Natural killer cell (primary cell): Measurements from ENCODE around the gene PHYH. TPM values are rescaled to one million over a fixed set of nuclear protein-coding genes. Genes with fewer than 3 reads are reported as not detected.
A peak's percentile ranks its signal among the peaks of the same experiment; 100 is the strongest.

Experiments
- ATAC-seq, 3 donors: fragments of 150-1000 bp in 2 of 3; fragments of 200-7000 bp in 1 of 3; cut with Tn5 transposase; 1 replicate in 1 of 3; 2 replicates in 2 of 3; pipeline ENCODE4 v1.10.0; 2021; ENCODE audit warnings: mild to moderate bottlenecking in 2 of 3, moderate library complexity in 2 of 3
- DNase-seq, 2 donors: peaks; one replicate each; pipeline versions ENCODE4 v3.0.0 to v3.0.0-alpha.2; 2013 to 2021; ENCODE audit warnings: mixed read lengths in 1 of 2
- H3K27ac ChIP-seq: one replicate; pipeline ENCODE4 v1.5.1; 2013; ENCODE audit warnings: mild to moderate bottlenecking, low read length
- H3K27me3 ChIP-seq: one replicate; pipeline ENCODE4 v1.6.1; 2013; ENCODE audit warnings: low read length; ENCODE audit not compliant: control insufficient read depth, insufficient read depth
- H3K36me3 ChIP-seq: one replicate; pipeline ENCODE4 v1.6.1; 2013; ENCODE audit warnings: low read length; ENCODE audit not compliant: control insufficient read depth, insufficient read depth
- H3K4me1 ChIP-seq: one replicate; pipeline ENCODE4 v1.6.1; 2013; ENCODE audit warnings: low read length; ENCODE audit not compliant: control insufficient read depth, insufficient read depth
- H3K4me3 ChIP-seq: one replicate; pipeline ENCODE4 v1.5.1; 2013; ENCODE audit warnings: low read length
- H3K9me3 ChIP-seq: one replicate; pipeline ENCODE4 v1.6.1; 2013; ENCODE audit warnings: low read length; ENCODE audit not compliant: control insufficient read depth, insufficient read depth
- H3K27ac Mint-ChIP-seq, 2 donors: one replicate each; pipeline ENCODE4 v1.8.0; 2022; ENCODE audit warnings: mild to moderate bottlenecking in 2 of 2, mixed read lengths in 2 of 2, moderate library complexity in 1 of 2
- H3K27me3 Mint-ChIP-seq, 2 donors: one replicate each; pipeline ENCODE4 v1.8.0; 2022; ENCODE audit warnings: low read depth in 2 of 2, mixed read lengths in 2 of 2
- H3K36me3 Mint-ChIP-seq: one replicate; pipeline ENCODE4 v1.8.0; 2022; ENCODE audit warnings: mixed read lengths
- H3K4me1 Mint-ChIP-seq, 2 donors: one replicate each; pipeline ENCODE4 v1.8.0; 2022; ENCODE audit warnings: mixed read lengths in 2 of 2
- H3K4me3 Mint-ChIP-seq: one replicate; pipeline ENCODE4 v1.8.0; 2022; ENCODE audit warnings: mild to moderate bottlenecking, moderate library complexity, mixed read lengths
- H3K9me3 Mint-ChIP-seq, 2 donors: one replicate each; pipeline ENCODE4 v1.8.0; 2022; ENCODE audit warnings: mixed read lengths in 2 of 2
- WGBS: methylation state at CpG from one replicate; pipeline ENCODE4 v1.1.7; 2013; ENCODE audit warnings: missing lambda C conversion rate; ENCODE audit not compliant: insufficient coverage; 5-methylcytosine and 5-hydroxymethylcytosine counted together
- intact Hi-C: fragments of 100-400 bp; cut with micrococcal nuclease; formaldehyde crosslinking; loops from one replicate; pipeline ENCODE4 v1.14.2; 2022
- total RNA-seq, 4 donors: library from RNA; stranded (reverse); fragments of 120-200 nt in 1 of 4; gene quantifications; one replicate each; pipeline versions ENCODE4 v1.2.3 to v1.2.4, GENCODE V29; 2013 to 2022
- TF ChIP-seq, protein P1 (sequence below): fragments of 200-600 bp; IDR thresholded peaks from one replicate; pipeline ENCODE4 v1.8.0; 2022; ENCODE audit warnings: antibody characterized with exemption

PHYH gene
- total RNA-seq, 3 donors from 2014 or later (not counting 1 experiment from before 2014, with no cell fraction given): 6.9 to 7.3 (median 7.2) TPM

DNA sequence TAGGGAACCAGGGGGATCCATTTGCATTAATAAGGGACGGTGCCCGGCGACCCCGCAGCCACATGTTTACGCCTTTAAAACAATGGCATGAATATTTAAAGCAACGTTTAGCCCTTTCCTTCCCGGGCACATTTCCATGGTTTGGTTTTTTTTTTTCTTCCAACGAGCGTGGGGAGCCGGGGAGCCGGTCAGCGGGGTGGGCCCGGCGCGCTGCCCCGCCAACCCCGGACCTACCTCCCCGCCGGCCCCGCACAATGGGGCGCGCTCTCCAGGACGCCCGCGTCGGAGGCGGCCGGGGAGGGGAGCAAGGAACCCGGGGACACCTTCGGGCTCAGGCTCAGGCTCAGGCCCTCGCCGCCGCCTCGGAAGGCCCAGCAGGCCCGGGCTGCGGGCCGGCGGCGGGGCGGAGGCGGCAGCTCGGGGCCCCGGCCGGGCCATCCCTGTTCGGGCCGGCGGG, 47.2 kb upstream of the PHYH start:
- Mint-ChIP-seq H3K36me3 (no peaks in the 10 kb centered on the region), H3K4me1 (peaks cover 19 to 25% of the 10 kb centered on the region in 2 donors), H3K27ac (peak overlapping the region; percentile 67 to 80), H3K9me3 (no peaks in the 10 kb centered on the region), H3K27me3 (peaks cover 4 to 10% of the 10 kb centered on the region in 2 donors), H3K4me3 (peak overlapping the region; percentile 83)
- peak overlapping the region; percentile 77 for H3K27ac ChIP-seq
- under 1% methylated on average over 47 of the region's 47 CpGs for WGBS
- H3K4me3 ChIP-seq: peak overlapping the region; percentile 35
- peaks cover 37% of the 10 kb centered on the region for H3K4me1 ChIP-seq
- TF ChIP-seq, protein P1, sequence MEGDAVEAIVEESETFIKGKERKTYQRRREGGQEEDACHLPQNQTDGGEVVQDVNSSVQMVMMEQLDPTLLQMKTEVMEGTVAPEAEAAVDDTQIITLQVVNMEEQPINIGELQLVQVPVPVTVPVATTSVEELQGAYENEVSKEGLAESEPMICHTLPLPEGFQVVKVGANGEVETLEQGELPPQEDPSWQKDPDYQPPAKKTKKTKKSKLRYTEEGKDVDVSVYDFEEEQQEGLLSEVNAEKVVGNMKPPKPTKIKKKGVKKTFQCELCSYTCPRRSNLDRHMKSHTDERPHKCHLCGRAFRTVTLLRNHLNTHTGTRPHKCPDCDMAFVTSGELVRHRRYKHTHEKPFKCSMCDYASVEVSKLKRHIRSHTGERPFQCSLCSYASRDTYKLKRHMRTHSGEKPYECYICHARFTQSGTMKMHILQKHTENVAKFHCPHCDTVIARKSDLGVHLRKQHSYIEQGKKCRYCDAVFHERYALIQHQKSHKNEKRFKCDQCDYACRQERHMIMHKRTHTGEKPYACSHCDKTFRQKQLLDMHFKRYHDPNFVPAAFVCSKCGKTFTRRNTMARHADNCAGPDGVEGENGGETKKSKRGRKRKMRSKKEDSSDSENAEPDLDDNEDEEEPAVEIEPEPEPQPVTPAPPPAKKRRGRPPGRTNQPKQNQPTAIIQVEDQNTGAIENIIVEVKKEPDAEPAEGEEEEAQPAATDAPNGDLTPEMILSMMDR: no peak
- no peaks in the 10 kb centered on the region for H3K36me3 ChIP-seq
- intact Hi-C loops: loop anchor here (5.0 kb wide), 1 partner anchor 45 kb away; the partner anchor contains the start of gene PHYH
- DNase-seq (no peak), ATAC-seq (peak; percentile 45 to 52 (median 48))
- no peaks in the 10 kb centered on the region for H3K27me3 ChIP-seq
- no peaks in the 10 kb centered on the region for H3K9me3 ChIP-seq

DNA sequence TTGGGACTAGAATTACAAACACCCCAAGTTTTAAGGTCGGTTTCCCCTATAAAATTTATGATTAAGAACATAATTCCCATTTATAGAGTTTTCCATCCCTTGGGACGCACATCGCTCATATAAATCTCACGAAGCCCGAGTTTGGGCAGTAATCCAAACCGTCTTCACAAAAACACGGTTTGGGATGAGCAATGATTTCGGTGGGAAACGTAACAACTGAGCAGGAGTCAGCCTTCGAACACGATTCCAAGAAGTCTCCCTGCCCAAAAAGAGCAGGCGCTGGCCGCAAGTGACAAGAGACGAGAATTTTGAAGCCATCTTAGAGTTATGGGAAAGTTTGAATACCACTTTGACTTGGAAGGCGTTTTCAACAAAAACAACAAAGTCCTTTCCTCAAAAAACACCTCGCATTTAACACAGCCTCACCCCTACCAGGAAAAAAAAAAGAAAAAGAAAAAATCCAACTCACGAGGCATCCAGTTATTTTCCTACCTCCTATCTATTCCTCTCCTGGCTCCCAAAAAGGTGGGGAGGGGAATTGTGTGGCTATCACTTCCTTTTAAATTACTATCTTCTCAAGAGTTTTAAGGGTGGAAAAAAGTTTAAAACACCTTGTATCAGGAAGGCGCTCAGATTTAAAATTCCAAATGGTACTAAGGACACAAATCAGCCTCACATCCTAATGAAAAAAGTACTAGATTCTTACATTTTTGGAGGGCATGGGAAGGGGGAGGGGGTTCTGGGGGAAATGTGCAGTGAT, 46.6 kb upstream of the PHYH start:
- Histone ChIP-seq H3K27ac (peak overlapping the region; percentile 77), H3K36me3 (no peaks in the 10 kb centered on the region), H3K27me3 (no peaks in the 10 kb centered on the region), H3K4me1 (peaks cover 33% of the 10 kb centered on the region), H3K9me3 (no peaks in the 10 kb centered on the region), H3K4me3 (peak overlapping the region; percentile 35)
- no peak for ATAC-seq
- Mint-ChIP-seq H3K36me3 (no peaks in the 10 kb centered on the region), H3K4me3 (peak overlapping the region; percentile 83), H3K9me3 (no peaks in the 10 kb centered on the region), H3K27me3 (peaks cover 0 to 5% of the 10 kb centered on the region in 2 donors), H3K27ac (peak overlapping the region; percentile 67 to 80), H3K4me1 (peaks cover 19 to 25% of the 10 kb centered on the region in 2 donors)
- DNase-seq: peak in 1 of 2 donors; percentile 11
- intact Hi-C loops: loop anchor here (5.0 kb wide), 1 partner anchor 44 kb away; the partner anchor contains the start of gene PHYH
- TF ChIP-seq, protein P1: no peak
- WGBS: 61% methylated on average over 16 of the region's 18 CpGs

DNA sequence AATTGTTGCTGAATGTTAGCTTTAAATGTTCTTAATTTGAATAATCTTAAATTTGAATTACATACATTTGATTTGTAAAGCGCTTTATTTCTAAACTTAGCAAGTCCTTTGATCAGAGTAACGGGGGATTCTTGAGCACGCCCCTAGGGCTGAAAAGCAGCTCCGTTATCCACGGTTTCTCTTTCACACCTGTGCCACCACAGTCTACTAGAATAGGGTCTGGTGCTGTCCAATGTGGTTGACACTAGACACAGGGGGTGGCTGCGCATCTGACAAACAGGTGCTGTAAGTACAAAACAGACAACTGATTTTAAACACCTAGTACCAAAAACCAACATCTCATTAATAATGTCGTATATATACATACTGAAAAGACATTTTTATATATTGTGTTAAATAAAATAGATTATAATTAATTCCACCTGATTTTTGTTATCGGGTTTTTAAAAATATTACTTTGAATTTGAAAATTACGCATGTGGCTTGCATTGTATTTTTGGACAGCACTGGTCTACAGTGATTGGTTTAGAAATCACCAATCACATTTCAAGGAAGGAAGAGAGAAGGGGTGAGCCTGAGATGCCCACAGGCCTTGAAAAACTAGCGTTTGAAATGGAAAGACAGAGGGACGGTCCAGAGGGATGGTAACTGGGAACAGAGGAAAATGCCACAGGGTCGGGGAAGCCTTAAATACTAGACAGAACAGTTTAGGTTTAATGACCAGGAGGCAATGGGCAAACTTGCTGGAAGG, 40.9 kb upstream of the PHYH start:
- peaks cover 7% of the 10 kb centered on the region for H3K36me3 ChIP-seq

More for the DNA sequence above, 40.9 kb upstream of the PHYH start:
- Histone ChIP-seq H3K9me3 (no peaks in the 10 kb centered on the region), H3K4me1 (peaks cover 9% of the 10 kb centered on the region), H3K4me3 (no peak overlapping the region), H3K27me3 (no peaks in the 10 kb centered on the region), H3K27ac (peak overlapping the region; percentile 14)
- WGBS: 56% methylated on average over 10 of the region's 12 CpGs
- Mint-ChIP-seq H3K9me3 (no peaks in the 10 kb centered on the region), H3K27me3 (no peaks in the 10 kb centered on the region), H3K27ac (peak overlapping the region; percentile 59 to 67), H3K36me3 (no peaks in the 10 kb centered on the region), H3K4me3 (peak overlapping the region; percentile 70), H3K4me1 (peaks cover 19 to 21% of the 10 kb centered on the region in 2 donors)
- intact Hi-C loops: no loop called here
- TF ChIP-seq, protein P1: no peak
- DNase-seq (peak in 1 of 2 donors; percentile 63), ATAC-seq (peak; percentile 88 to 99 (median 96))
